Fibroblast of villous mesenchyme (primary cell): ENCODE data around the gene LYRM4. TPM values are rescaled to one million over a fixed set of nuclear protein-coding genes. Genes with fewer than 3 reads are reported as not detected.

Experiments
- DNase-seq: peaks from one replicate; pipeline ENCODE4 v3.0.0-alpha.2; 2010; ENCODE audit warnings: low read depth
- H3K4me3 ChIP-seq: 2 replicates; pipeline ENCODE4 v1.5.1; 2011; ENCODE audit warnings: low read depth, mild to moderate bottlenecking, low read length
- CTCF ChIP-seq: IDR thresholded peaks from 2 replicates; pipeline ENCODE4 v1.5.1; 2012; ENCODE audit warnings: low read depth, mild to moderate bottlenecking, low read length; ENCODE audit not compliant: insufficient read depth
- total RNA-seq: library from RNA; depleted of rRNA; stranded (reverse); fragments of >200 nt; gene quantifications from 2 replicates; pipeline ENCODE4 v1.2.3, GENCODE V29; 2012

The LYRM4 gene
- total RNA-seq, 1 donor: 13.4 TPM

DNA sequence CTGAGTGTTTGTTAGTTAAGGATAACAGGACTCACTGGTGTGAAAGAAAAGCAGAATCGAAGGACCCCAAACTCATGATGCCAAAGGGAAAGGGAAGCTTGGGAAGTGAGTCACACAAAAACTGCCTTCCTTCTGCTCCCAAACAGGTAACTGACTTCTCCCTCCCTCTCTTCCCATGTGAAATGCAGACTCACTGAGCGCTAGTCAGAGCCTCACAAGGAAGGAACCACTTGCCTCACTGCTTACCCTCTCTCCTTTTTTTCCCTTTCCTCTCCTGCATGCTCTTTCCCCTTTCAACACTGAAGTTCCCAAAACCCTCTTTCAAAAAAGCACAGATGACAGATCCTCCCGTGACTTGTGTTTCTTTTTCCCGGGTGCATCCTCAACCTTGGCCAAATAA is 56.4 kb downstream of the LYRM4 start:
- TF ChIP-seq CTCF: no peak
- DNase-seq: no peak
- no peak overlapping the region for H3K4me3 ChIP-seq

DNA sequence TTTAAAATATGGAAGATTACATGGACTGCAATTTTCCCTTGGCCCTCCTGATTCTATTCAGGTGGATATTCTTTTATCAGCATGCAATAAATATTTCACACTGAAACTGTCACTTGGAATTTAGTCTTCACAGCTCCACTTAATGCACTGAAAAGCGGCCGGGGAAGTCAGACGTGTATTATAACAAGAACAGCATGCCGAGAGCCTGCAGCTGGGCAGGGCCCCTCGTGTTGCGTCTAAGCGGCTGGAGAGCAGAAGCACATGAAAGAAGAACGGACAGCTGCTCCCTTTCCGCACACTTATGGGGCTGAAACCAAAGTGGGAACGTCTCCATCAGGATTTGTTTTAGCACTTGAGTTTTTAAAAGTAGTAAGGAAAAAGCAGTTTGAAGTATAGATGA is 57.2 kb downstream of the LYRM4 start:
- no peak for TF ChIP-seq CTCF

GRCh38 chr6:5202941-5203340 is 57.8 kb downstream of the LYRM4 start:
- TF ChIP-seq CTCF: no peak
- H3K4me3 ChIP-seq: no peak overlapping the region
- no peak for DNase-seq

More for the DNA sequence above, 57.2 kb downstream of the LYRM4 start:
- no peak for DNase-seq
- no peak overlapping the region for H3K4me3 ChIP-seq

GRCh38 chr6:5202206-5202605 is 58.5 kb downstream of the LYRM4 start:
- TF ChIP-seq CTCF: no peak
- H3K4me3 ChIP-seq: no peak overlapping the region
- DNase-seq: no peak

DNA sequence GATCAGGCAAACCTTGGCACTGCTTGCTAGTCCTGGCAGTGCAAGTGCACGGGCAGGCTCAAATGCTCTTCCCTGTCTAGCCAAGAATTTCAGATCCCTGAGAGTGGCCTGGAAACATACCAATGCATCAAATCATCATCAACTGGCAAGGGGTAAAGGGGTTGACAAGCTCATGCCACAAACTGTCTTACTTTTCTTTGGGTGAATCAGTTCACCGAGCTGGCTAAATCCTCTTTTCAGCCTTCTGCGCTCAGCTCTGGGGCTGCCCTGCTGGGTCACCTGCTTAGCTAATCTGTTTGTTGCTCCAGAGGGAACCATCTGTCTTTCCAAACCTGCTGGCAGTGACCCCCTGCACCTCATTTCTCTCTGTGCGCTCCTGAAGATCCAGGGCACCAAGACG is 59.5 kb downstream of the LYRM4 start:
- H3K4me3 ChIP-seq: no peak overlapping the region
- TF ChIP-seq CTCF: no peak
- DNase-seq: no peak

DNA sequence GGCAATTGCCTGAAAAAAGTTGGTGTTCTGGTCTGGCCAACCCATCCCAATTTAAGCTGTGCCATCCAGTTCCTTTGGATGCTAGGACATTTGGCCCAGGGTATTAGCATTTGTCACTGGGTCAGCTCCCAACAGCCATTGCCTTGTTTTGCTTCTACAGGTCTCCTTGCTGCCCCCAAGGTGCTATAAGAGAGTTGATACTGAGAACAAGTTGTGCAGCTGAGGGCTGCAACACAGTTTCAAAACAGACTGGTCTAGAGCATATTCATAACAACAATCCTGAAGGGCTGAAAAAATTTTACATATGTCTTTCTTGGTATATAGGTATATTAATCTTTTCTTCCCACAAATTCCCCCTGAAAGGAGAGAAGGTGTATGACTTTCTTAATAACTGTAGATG is 61.0 kb downstream of the LYRM4 start:
- no peak for DNase-seq
- H3K4me3 ChIP-seq: no peak overlapping the region

More for the DNA sequence above, 61.0 kb downstream of the LYRM4 start:
- TF ChIP-seq CTCF: no peak
